ENCODE results near the gene LSAMP. TPM values are rescaled to one million over a fixed set of nuclear protein-coding genes. Genes with fewer than 3 reads are reported as not detected.

The LSAMP gene
- total and polyA plus RNA-seq, 2 of the 13 experiments (the other 11 are each of a cell fraction or from before 2014, with no cell fraction given) = not detected

DNA sequence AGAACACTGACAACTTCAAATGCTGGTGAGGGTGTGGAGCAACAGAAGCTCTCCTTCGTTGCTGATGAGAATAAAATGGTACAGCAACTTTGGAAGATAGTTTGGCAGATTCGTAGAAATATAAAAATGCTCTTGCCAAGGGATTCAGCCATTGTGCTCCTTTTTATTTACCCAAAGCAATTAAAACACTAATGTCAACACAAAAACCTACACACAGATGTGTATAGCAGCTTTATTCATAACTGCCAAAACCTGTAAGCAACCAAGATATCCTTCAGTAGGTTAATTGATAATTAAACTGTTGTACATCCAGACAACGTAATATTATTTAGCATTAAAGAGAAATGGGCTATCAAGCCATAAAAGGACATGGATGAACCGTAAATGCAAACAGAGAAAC, 37.8 kb upstream of the LSAMP start:
- BruUV-seq (replicated peaks) = no TSS peak
- ChIA-PET CTCF (ENCODE audit: low intra/inter-chr PET ratio, low total read pairs) (no interaction called here), POLR2A (no interaction called here)
- Histone ChIP-seq H3K27ac (ENCODE audit: extremely low read length, insufficient read depth, low read length) (no peak overlapping the region), H3K27me3 (ENCODE audit: control insufficient read depth in 1 of 2, insufficient read depth in 2 of 2, low read length in 2 of 2) (no peaks in the 10 kb centered on the region), H4K20me1 (ENCODE audit: insufficient read depth, low read length) (no peaks in the 10 kb centered on the region), H3K9me3 (ENCODE audit: low read length) (peaks cover 28% of the 10 kb centered on the region), H3K4me1 (ENCODE audit: insufficient read depth, low read length) (no peaks in the 10 kb centered on the region), H3K4me3 (replicated peaks in 1 of 3; ENCODE audit: insufficient read depth in 1 of 3, low read depth in 2 of 3, low read length in 3 of 3) (no peak overlapping the region), H3K79me2 (ENCODE audit: insufficient read depth, low read length) (no peaks in the 10 kb centered on the region), H3K4me2 (ENCODE audit: low read depth, low read length) (no peak overlapping the region), H2AFZ (ENCODE audit: low read length) (no peak overlapping the region), H3K36me3 (replicated peaks in 1 of 2; ENCODE audit: control insufficient read depth in 1 of 2, insufficient read depth in 2 of 2, low read length in 2 of 2) (no peaks in the 10 kb centered on the region), H3K9ac (ENCODE audit: insufficient read depth, low read depth, low read length) (no peak overlapping the region)
- no peak for TF ChIP-seq RBM39 (IDR thresholded peaks at IDR 0.05; ENCODE audit: low read depth, low read length, poor library complexity, severe bottlenecking)
- no peak for TF ChIP-seq DMAP1 (CRISPR knock-in tag; IDR thresholded peaks at IDR 0.05)
- TF ChIP-seq ZNF660 (CRISPR knock-in tag; IDR thresholded peaks at IDR 0.05; ENCODE audit: borderline replicate concordance, low read depth) = no peak
- TF ChIP-seq RELA (CRISPR knock-in tag; IDR thresholded peaks at IDR 0.05) = no peak
- no peak for TF ChIP-seq DBP (CRISPR knock-in tag; IDR thresholded peaks at IDR 0.05; ENCODE audit: not compliant biosample characterization)
- no peak for TF ChIP-seq TCF7L2 (IDR thresholded peaks at IDR 0.05; ENCODE audit: low read depth, low read length)
- TF ChIP-seq SRSF9 (IDR thresholded peaks at IDR 0.05; ENCODE audit: borderline replicate concordance, insufficient read depth, low read depth, low read length, poor library complexity, severe bottlenecking) = no peak
- no peak for TF ChIP-seq TMF1 (CRISPR knock-in tag; IDR thresholded peaks at IDR 0.05; ENCODE audit: low read depth)
- no peak for TF ChIP-seq ZNF264 (CRISPR knock-in tag; IDR thresholded peaks at IDR 0.05)
- no peak for TF ChIP-seq ZNF670 (CRISPR knock-in tag; IDR thresholded peaks at IDR 0.05; ENCODE audit: borderline replicate concordance)
- no peak for TF ChIP-seq MAFG (CRISPR knock-in tag; IDR thresholded peaks at IDR 0.05)
- no peak for TF ChIP-seq ZNF414 (CRISPR knock-in tag; IDR thresholded peaks at IDR 0.05)
- no peak for TF ChIP-seq ISX (CRISPR knock-in tag; conservative IDR thresholded peaks at IDR 0.05)
- no peak for TF ChIP-seq FOSL2 (CRISPR knock-in tag; IDR thresholded peaks at IDR 0.05)
- TF ChIP-seq ZNF124 (CRISPR knock-in tag; IDR thresholded peaks at IDR 0.05) = no peak
- TF ChIP-seq NFATC3 (CRISPR knock-in tag; IDR thresholded peaks at IDR 0.05) = no peak
- TF ChIP-seq ZNF7 (CRISPR knock-in tag; IDR thresholded peaks at IDR 0.05) = no peak
- 0% methylated on average over 4 of the region's 4 CpGs for WGBS (ENCODE audit: low lambda C conversion rate)
- ATAC-seq (no peak), FAIRE-seq (no peak), DNase-seq (ENCODE audit: low spot score) (no peak)
- intact Hi-C loops (cut with micrococcal nuclease; ENCODE audit: unreplicated experiment) = no loop called here
- in situ Hi-C loops (cut with HindIII; ENCODE audit: extremely low pct_ligation_motif_present, low pct_unique_long_range_greater_than_20kb) = no loop called here

All from HepG2 (cell line).